ENCODE data around the gene IL13RA2. TPM values are rescaled to one million over a fixed set of nuclear protein-coding genes. Genes with fewer than 3 reads are reported as not detected.

The IL13RA2 gene
- total and polyA plus RNA-seq, 9 donors, result 0.33 TPM; not detected in 8

DNA sequence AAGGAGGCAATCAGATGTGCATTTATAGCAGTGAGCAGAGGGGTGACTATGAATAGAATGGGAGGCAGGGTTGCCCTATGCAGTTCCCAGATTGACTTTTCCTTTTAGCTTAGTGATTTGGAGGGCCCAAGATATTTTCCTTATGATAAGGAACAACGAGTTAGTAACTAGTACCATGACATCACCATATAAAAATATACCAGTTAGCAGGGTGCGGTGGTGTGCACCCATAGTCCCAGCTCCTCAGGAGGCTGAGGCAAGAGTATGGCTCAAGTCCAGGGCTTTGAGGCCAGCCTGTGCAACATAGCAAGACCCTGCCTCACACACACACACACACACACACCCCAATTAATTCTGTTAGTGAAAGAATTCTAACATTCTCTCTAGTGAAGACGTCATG lies 53.0 kb downstream of the IL13RA2 start:
- no peaks in the 10 kb centered on the region for H3K27me3 ChIP-seq
- no peaks in the 10 kb centered on the region for H3K4me1 ChIP-seq (ENCODE audit: insufficient read depth)
- no peak for DNase-seq
- TF ChIP-seq POLR2A (IDR thresholded peaks at IDR 0.05), result no peak
- no peak for TF ChIP-seq EP300 (IDR thresholded peaks at IDR 0.05)
- no peak for TF ChIP-seq CTCF (IDR thresholded peaks at IDR 0.05)
- intact Hi-C loops (cut with DNase I), result no loop called here
- H3K9me3 ChIP-seq, result no peaks in the 10 kb centered on the region
- WGBS, 3 donors, result 51 to 58% (median 55%) methylated on average over 3 of the region's 3 CpGs
- no peaks in the 10 kb centered on the region for H3K36me3 ChIP-seq
- H3K27ac ChIP-seq, result no peak overlapping the region
- H3K4me3 ChIP-seq, result no peak overlapping the region

DNA sequence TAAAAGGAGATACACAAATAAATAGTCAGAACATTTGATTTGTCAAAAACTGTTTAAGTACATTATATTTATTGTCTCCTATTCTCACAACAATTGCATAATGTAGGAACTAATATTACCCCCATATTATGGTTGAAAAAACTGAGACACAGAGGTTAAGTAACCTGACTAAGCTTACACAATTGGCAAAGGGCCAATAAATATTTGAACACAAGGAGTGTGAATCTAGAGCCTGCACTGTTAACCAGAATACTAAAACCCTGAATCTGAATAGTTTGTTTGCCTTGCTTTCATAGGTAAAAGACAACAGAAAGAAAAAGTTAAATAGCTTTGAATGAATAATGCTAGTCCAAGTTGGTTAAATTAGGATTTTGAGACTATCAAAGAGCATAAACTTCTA lies 55.2 kb downstream of the IL13RA2 start:
- intact Hi-C loops (cut with DNase I), result no loop called here
- Histone ChIP-seq H3K36me3 (no peaks in the 10 kb centered on the region), H3K4me1 (ENCODE audit: insufficient read depth) (no peaks in the 10 kb centered on the region), H3K27me3 (no peaks in the 10 kb centered on the region), H3K27ac (no peak overlapping the region), H3K4me3 (no peak overlapping the region), H3K9me3 (no peaks in the 10 kb centered on the region)
- no peak for DNase-seq
- TF ChIP-seq EP300 (IDR thresholded peaks at IDR 0.05), result no peak
- TF ChIP-seq CTCF (IDR thresholded peaks at IDR 0.05), result no peak
- no peak for TF ChIP-seq POLR2A (IDR thresholded peaks at IDR 0.05)

GRCh38 chrX:114959729-114960128 lies 57.7 kb downstream of the IL13RA2 start:
- H3K36me3 ChIP-seq, result no peaks in the 10 kb centered on the region
- H3K9me3 ChIP-seq, result no peaks in the 10 kb centered on the region
- TF ChIP-seq CTCF (IDR thresholded peaks at IDR 0.05), result no peak
- no peak for TF ChIP-seq POLR2A (IDR thresholded peaks at IDR 0.05)
- TF ChIP-seq EP300 (IDR thresholded peaks at IDR 0.05), result no peak
- H3K4me1 ChIP-seq (ENCODE audit: insufficient read depth), result no peaks in the 10 kb centered on the region
- intact Hi-C loops (cut with DNase I), result no loop called here
- H3K27me3 ChIP-seq, result no peaks in the 10 kb centered on the region
- DNase-seq, result no peak
- H3K27ac ChIP-seq, result no peak overlapping the region
- H3K4me3 ChIP-seq, result no peak overlapping the region

Small RNA genes lying within 50 kb of the gene (small RNA-seq; reads per million reads assigned to genes)
- gene RNU6-648P, result not detected

Other genes starting within 250 kb of the IL13RA2 start
- gene RBMXL3, start 171.8 kb upstream of the IL13RA2 start, total RNA-seq, result not detected
- not detected for gene RBMXL3, start 171.8 kb upstream of the IL13RA2 start, polyA plus RNA-seq
- 10 to 100 TPM in 3 of 7 donors, 1 to 10 TPM in 4; 8.3 to 13.3 (median 9.3) TPM for gene LRCH2, start 216.5 kb upstream of the IL13RA2 start, total RNA-seq
- 1 to 10 TPM; 5.2 to 7.0 TPM for gene LRCH2, start 216.5 kb upstream of the IL13RA2 start, polyA plus RNA-seq